Cardiac muscle cell (in vitro differentiated cells and primary cell): Measurements from ENCODE around the gene GABPB1. TPM values are rescaled to one million over a fixed set of nuclear protein-coding genes. Genes with fewer than 3 reads are reported as not detected.
"Not testable (repeated sequence)": the region's sequence is repeated elsewhere in the genome, so short reads cannot be mapped to it uniquely, and the experiment has no call there.

ENCODE experiments used
- DNase-seq, 2 donors: peaks; one replicate each; pipeline versions ENCODE4 v3.0.0 to v3.0.0-alpha.2; 2010 to 2017; ENCODE audit warnings: low read depth in 1 of 2, low spot score in 1 of 2
- H3K27ac ChIP-seq: fragments of 200-600 bp; sonication (generic); 2 replicates; pipeline ENCODE4 v1.5.1; 2016
- H3K27me3 ChIP-seq: fragments of 200-600 bp; sonication (generic); 2 replicates; pipeline ENCODE4 v1.6.0; 2016; ENCODE audit warnings: control low read depth
- H3K36me3 ChIP-seq: fragments of 200-600 bp; sonication (generic); 2 replicates; pipeline ENCODE4 v1.5.1; 2016; ENCODE audit warnings: control low read depth
- H3K4me1 ChIP-seq: fragments of 200-600 bp; sonication (generic); 2 replicates; pipeline ENCODE4 v1.8.1; 2017; ENCODE audit warnings: low read depth, mild to moderate bottlenecking, mixed run types
- H3K4me3 ChIP-seq: fragments of 200-600 bp; sonication (generic); 2 replicates; pipeline ENCODE4 v1.5.1; 2016; ENCODE audit warnings: mild to moderate bottlenecking
- H3K9me3 ChIP-seq: fragments of 200-600 bp; sonication (generic); 2 replicates; pipeline ENCODE4 v1.5.1; 2017; ENCODE audit warnings: low read depth, mild to moderate bottlenecking, control low read depth
- CTCF ChIP-seq: IDR thresholded peaks from 2 replicates; pipeline ENCODE4 v1.5.1; 2012; ENCODE audit warnings: low read depth, mild to moderate bottlenecking, low read length
- polyA plus RNA-seq: library from polyadenylated mRNA; unstranded; fragments of >200 nt; fragmentation: Nextera tagmentation; extraction: Ambion mirVana; gene quantifications from 2 replicates; pipeline ENCODE4 v1.2.1, GENCODE V29; 2016
- total RNA-seq: library from RNA; depleted of rRNA; stranded (reverse); fragments of >200 nt; gene quantifications from 2 replicates; pipeline ENCODE4 v1.2.3, GENCODE V29; 2016

Gene GABPB1
- total and polyA plus RNA-seq, 2 experiments from 2014 or later, result 12.5 to 22.3 TPM

GRCh38 chr15:50378776-50379175 is 23.8 kb upstream of the GABPB1 start:
- no peak for TF ChIP-seq CTCF
- Histone ChIP-seq H3K27me3 (no peaks in the 10 kb centered on the region), H3K36me3 (no peaks in the 10 kb centered on the region), H3K9me3 (no peaks in the 10 kb centered on the region), H3K4me1 (no peaks in the 10 kb centered on the region), H3K4me3 (no peak overlapping the region), H3K27ac (no peak overlapping the region)
- no peak for DNase-seq

DNA sequence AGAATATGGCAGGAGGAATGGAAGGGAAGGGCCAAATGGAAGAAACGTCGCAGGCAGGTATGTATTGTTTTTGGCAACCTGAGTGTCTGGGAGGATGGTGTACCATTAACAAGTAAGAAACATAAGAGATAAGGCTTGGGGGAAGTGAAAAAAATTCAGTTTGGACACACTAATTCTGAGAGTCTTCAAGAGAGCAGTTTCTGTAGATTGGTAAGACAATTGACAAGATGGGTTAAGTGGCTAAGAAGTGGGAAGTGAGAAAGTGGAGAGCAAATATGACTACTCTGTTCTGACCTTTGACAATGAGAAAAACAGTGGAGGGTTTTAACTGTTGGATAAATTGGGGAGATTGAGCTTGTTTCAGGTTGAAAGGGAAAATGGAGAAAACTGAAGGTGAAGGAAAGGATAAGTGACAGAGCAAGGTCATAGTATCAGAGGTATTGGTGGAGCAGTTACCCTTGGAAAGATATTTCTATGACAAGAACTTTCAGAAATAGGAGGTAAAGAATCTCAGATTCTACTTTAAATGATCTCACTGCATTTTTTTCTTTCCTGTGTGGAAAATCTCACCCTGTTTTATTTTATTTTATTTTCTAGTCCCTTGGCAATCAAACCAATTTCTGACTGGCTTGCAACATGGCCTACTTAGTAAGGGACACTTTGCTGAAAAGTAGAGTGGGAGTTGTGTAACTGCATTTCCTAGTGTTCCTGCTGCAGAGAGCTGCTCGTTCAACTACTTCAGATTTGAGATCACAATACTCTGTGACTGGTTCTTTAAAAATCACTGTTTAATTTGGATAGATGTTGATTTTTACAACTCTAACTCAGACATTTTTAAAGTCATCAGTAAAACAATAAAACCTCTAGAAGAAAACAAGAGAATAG is 23.1 kb upstream of the GABPB1 start:
- Histone ChIP-seq H3K27me3 (no peaks in the 10 kb centered on the region), H3K27ac (peak overlapping the region; percentile 14), H3K4me3 (no peak overlapping the region), H3K36me3 (no peaks in the 10 kb centered on the region), H3K9me3 (no peaks in the 10 kb centered on the region), H3K4me1 (no peaks in the 10 kb centered on the region)
- no peak for TF ChIP-seq CTCF
- peak; percentile 13 to 42 for DNase-seq

DNA sequence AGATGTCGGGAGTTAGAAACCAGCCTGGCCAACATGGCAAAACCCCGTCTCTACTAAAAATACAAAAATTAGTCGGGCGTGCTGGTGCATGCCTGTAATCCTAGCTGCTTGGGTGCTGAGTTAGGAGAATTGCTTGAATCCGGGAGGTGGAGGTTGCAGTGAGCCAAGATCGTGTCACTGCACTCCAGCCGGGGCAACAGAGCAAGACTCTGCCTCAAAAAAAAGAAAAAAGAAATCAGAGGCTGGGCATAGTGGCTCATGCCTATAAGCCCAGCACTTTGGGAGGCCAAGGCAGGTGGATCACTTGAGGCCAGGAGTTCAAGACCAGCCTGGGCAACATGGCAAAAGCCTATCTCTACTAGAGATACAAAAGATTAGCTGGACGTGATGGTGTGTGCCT is 14.6 kb upstream of the GABPB1 start:
- H3K4me1 ChIP-seq, DNase-seq: not testable (repeated sequence)

GRCh38 chr15:50365971-50366370 is 11.0 kb upstream of the GABPB1 start:
- DNase-seq, result no peak

More for the DNA sequence above, 14.6 kb upstream of the GABPB1 start:
- not testable (repeated sequence) for H3K27ac ChIP-seq, H3K9me3 ChIP-seq, H3K36me3 ChIP-seq, H3K27me3 ChIP-seq, H3K4me3 ChIP-seq

GRCh38 chr15:50365570-50365969 is 10.6 kb upstream of the GABPB1 start:
- no peaks in the 10 kb centered on the region for H3K9me3 ChIP-seq
- no peak for DNase-seq
- H3K4me3 ChIP-seq, result no peak overlapping the region
- no peak overlapping the region for H3K27ac ChIP-seq
- H3K27me3 ChIP-seq, result no peaks in the 10 kb centered on the region
- TF ChIP-seq CTCF, result no peak
- peaks cover 8% of the 10 kb centered on the region for H3K36me3 ChIP-seq
- no peaks in the 10 kb centered on the region for H3K4me1 ChIP-seq

More at GRCh38 chr15:50365971-50366370, 11.0 kb upstream of the GABPB1 start:
- no peak overlapping the region for H3K27ac ChIP-seq
- no peak overlapping the region for H3K4me3 ChIP-seq
- H3K27me3 ChIP-seq, result no peaks in the 10 kb centered on the region
- no peaks in the 10 kb centered on the region for H3K9me3 ChIP-seq
- peaks cover 5% of the 10 kb centered on the region for H3K36me3 ChIP-seq
- no peaks in the 10 kb centered on the region for H3K4me1 ChIP-seq
- no peak for TF ChIP-seq CTCF

GRCh38 chr15:50363612-50364011 is 8.6 kb upstream of the GABPB1 start:
- H3K4me3 ChIP-seq, result no peak overlapping the region
- no peaks in the 10 kb centered on the region for H3K9me3 ChIP-seq
- no peak for TF ChIP-seq CTCF
- DNase-seq, result no peak
- H3K36me3 ChIP-seq, result peaks cover 11% of the 10 kb centered on the region
- H3K27me3 ChIP-seq, result no peaks in the 10 kb centered on the region
- no peaks in the 10 kb centered on the region for H3K4me1 ChIP-seq
- no peak overlapping the region for H3K27ac ChIP-seq
